ENCODE data around the gene DNAJC5. TPM values are rescaled to one million over a fixed set of nuclear protein-coding genes. Genes with fewer than 3 reads are reported as not detected.
"Not testable (repeated sequence)": the region's sequence is repeated elsewhere in the genome, so short reads cannot be mapped to it uniquely, and the experiment has no call there.

Gene DNAJC5
- total and polyA plus RNA-seq, 2 experiments from 2014 or later, result 22.4 to 68.0 TPM

GRCh38 chr20:63847237-63848002, 47.5 kb upstream of the DNAJC5 start:
- WGBS, 2 experiments (ENCODE audit: low coverage in 1 of 2, low lambda C conversion rate in 2 of 2, missing lambda C conversion rate in 2 of 2), result 10 to 23% methylated on average over 10 to 12 of the region's 16 CpGs
- TF ChIP-seq EZH2 (IDR thresholded peaks at IDR 0.05; ENCODE audit: insufficient read depth, poor library complexity, severe bottlenecking) (no peak), EZH2phosphoT487 (IDR thresholded peaks at IDR 0.05; ENCODE audit: insufficient read depth, low read depth) (no peak)
- Histone ChIP-seq H3K36me3 (ENCODE audit: low read depth) (no peaks in the 10 kb centered on the region), H3K4me1 (ENCODE audit: insufficient read depth) (peaks cover 7% of the 10 kb centered on the region; the same call in 1 of the 2 replicates), H3K4me3 (no peak overlapping the region), H3K4me2 (ENCODE audit: unreplicated experiment) (no peak overlapping the region), H3K27me3 (replicated peaks; ENCODE audit: insufficient read depth) (peaks cover 5% of the 10 kb centered on the region; the same call in 1 of the 2 replicates), H3K79me2 (ENCODE audit: insufficient read depth) (no peaks in the 10 kb centered on the region), H3K9me2 (ENCODE audit: insufficient read depth) (no peaks in the 10 kb centered on the region), H3K9ac (no peak overlapping the region), H3F3A (ENCODE audit: insufficient read depth) (no peaks in the 10 kb centered on the region), H4K20me1 (ENCODE audit: insufficient read depth) (no peaks in the 10 kb centered on the region), H3K27ac (no peak overlapping the region), H2AFZ (no peak overlapping the region), H3K9me3 (ENCODE audit: low read depth) (no peaks in the 10 kb centered on the region)
- in situ Hi-C loops (cut with MboI), result no loop called here
- no peak for DNase-seq

DNA sequence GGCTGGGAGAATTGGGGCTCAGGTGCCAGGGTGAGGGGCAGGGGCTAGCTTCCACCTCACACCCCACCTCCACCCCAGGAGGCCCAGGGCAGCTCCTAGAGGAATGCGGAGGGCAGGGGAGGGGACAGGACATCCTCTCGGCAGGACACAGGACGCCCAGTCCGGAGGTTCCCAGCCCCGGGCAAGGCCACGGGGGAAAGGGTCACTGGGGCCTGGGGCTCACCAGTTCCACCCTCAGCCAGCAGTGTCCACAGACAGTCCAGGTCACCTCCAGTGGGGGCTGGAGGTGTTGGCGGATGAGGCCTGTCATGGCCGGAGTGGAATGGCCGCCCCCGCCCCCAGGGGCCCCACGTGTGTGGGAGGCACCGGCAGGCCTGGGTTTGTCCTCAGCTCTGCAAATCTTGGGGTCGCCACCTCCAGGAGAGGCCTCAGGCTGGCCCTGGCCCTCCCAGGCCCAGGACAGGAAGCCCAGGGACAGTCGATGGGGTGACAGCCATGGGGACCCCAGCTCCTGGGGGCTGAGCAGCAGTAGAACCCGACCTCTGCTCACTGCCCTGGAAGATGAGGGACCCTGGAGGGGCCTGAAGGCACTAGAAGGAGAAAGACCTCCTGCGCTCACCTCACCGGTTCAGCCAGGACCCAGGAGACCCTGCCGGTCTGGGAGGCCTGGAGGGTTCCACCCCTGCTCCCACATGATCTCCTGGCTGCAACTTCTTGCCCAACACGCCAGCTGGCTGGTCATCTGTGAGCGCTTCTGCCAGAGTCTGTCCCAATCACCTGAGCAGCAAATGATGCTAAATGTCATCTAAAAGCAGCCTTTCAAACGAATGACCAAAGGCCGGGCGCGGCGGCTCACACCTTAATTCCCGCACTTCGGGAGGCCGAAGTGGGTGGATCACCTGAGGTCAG, 46.7 kb upstream of the DNAJC5 start:
- Histone ChIP-seq H4K20me1 (ENCODE audit: insufficient read depth) (no peaks in the 10 kb centered on the region), H3K4me3 (no peak overlapping the region), H3K9ac (no peak overlapping the region), H3K79me2 (ENCODE audit: insufficient read depth) (no peaks in the 10 kb centered on the region), H3K9me3 (ENCODE audit: low read depth) (no peaks in the 10 kb centered on the region), H3K36me3 (ENCODE audit: low read depth) (no peaks in the 10 kb centered on the region), H2AFZ (no peak overlapping the region), H3K27ac (no peak overlapping the region), H3F3A (ENCODE audit: insufficient read depth) (no peaks in the 10 kb centered on the region), H3K4me2 (ENCODE audit: unreplicated experiment) (no peak overlapping the region), H3K9me2 (ENCODE audit: insufficient read depth) (no peaks in the 10 kb centered on the region), H3K4me1 (ENCODE audit: insufficient read depth) (peaks cover 7% of the 10 kb centered on the region; the same call in 1 of the 2 replicates), H3K27me3 (replicated peaks; ENCODE audit: insufficient read depth) (no peaks in the 10 kb centered on the region; the same call in 1 of the 2 replicates)
- TF ChIP-seq EZH2 (IDR thresholded peaks at IDR 0.05; ENCODE audit: insufficient read depth, poor library complexity, severe bottlenecking) (no peak), EZH2phosphoT487 (IDR thresholded peaks at IDR 0.05; ENCODE audit: insufficient read depth, low read depth) (no peak)
- in situ Hi-C loops (cut with MboI), result no loop called here
- DNase-seq, result no peak
- 51 to 54% methylated on average over 25 to 28 of the region's 28 CpGs for WGBS, 2 experiments (ENCODE audit: low coverage in 1 of 2, low lambda C conversion rate in 2 of 2, missing lambda C conversion rate in 2 of 2)

DNA sequence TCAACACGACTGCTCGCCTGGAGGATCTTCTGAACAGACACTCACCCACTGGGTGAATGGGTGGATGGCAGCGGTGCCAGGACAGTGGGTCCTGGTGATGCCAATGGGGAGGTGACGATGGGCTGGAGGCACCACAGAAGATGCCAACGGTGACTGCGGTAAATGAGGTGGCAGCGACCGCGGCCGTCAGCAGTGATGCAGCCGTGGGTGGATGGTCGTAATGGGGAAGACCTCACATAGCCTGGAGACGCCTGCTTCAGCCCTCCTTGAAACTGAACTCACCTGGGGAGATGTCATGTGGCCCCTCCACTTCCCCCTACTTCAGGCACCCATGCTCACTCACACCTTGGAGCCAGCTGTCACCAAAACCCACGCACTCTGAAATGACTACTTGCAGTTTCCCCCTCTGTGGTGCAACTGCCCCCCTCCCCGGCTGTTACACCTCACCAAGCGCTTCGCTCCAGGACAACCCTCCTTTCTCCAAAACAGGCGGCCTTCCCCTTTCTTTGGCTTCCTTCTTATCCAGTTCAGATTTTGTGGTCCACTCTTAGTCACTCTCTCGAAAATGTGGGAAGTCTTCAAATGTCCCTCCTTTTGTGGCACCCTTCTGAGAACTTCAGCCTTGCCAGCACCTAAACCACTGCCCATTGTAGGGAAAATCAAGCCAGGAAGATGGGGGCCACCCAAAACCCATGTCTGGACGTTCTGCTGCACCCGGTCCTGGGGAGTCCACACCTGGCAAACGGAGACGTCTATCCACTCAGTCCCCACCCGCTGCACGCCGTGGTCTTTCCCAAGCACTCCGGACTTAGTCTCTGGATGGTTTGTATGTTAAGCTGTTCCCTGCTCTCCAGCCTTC, 44.0 kb upstream of the DNAJC5 start:
- H3K4me1 ChIP-seq (ENCODE audit: insufficient read depth), result peaks cover 7% of the 10 kb centered on the region; the same call in 1 of the 2 replicates
- WGBS, 2 experiments (ENCODE audit: low coverage in 1 of 2, low lambda C conversion rate in 2 of 2, missing lambda C conversion rate in 2 of 2), result 60 to 61% methylated on average over 26 to 27 of the region's 27 CpGs
- H3K27me3 ChIP-seq (replicated peaks; ENCODE audit: insufficient read depth), result peaks cover 1% of the 10 kb centered on the region; the same call in 1 of the 2 replicates
- no peak overlapping the region for H3K4me2 ChIP-seq (ENCODE audit: unreplicated experiment)
- TF ChIP-seq EZH2phosphoT487 (IDR thresholded peaks at IDR 0.05; ENCODE audit: insufficient read depth, low read depth), result no peak
- no peak for TF ChIP-seq EZH2 (IDR thresholded peaks at IDR 0.05; ENCODE audit: insufficient read depth, poor library complexity, severe bottlenecking)
- no peak overlapping the region for H3K27ac ChIP-seq
- in situ Hi-C loops (cut with MboI), result no loop called here
- no peak overlapping the region for H3K9ac ChIP-seq
- no peak overlapping the region for H3K4me3 ChIP-seq
- H3F3A ChIP-seq (ENCODE audit: insufficient read depth), result no peaks in the 10 kb centered on the region
- H4K20me1 ChIP-seq (ENCODE audit: insufficient read depth), result no peaks in the 10 kb centered on the region
- H3K79me2 ChIP-seq (ENCODE audit: insufficient read depth), result no peaks in the 10 kb centered on the region
- DNase-seq, result no peak
- no peaks in the 10 kb centered on the region for H3K36me3 ChIP-seq (ENCODE audit: low read depth)
- no peaks in the 10 kb centered on the region for H3K9me2 ChIP-seq (ENCODE audit: insufficient read depth)
- H3K9me3 ChIP-seq (ENCODE audit: low read depth), result no peaks in the 10 kb centered on the region
- H2AFZ ChIP-seq, result no peak overlapping the region

DNA sequence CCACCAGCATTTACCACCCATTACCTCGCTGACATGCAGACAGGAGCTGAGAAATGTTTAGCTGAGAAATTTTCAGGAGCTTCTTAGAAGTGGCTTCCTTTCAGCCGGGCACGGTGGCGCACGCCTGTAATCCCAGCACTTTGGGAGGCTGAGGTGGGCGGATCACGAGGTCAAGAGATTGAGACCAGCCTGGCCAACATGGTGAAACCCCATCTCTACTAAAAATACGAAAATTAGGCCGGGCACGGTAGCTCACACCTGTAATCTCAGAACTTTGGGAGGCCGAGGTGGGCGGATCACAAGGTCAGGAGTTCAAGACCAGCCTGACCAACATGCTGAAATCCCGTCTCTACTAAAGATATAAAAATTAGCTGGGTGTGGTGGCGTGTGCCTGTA, 43.4 kb upstream of the DNAJC5 start:
- H4K20me1 ChIP-seq (ENCODE audit: insufficient read depth); H3K27ac ChIP-seq; H3K4me1 ChIP-seq (ENCODE audit: insufficient read depth); DNase-seq; H3K27me3 ChIP-seq (replicated peaks; ENCODE audit: insufficient read depth); H2AFZ ChIP-seq; H3K79me2 ChIP-seq (ENCODE audit: insufficient read depth); H3K9me2 ChIP-seq (ENCODE audit: insufficient read depth); H3K9ac ChIP-seq; H3F3A ChIP-seq (ENCODE audit: insufficient read depth); in situ Hi-C loops (cut with MboI); H3K36me3 ChIP-seq (ENCODE audit: low read depth); H3K9me3 ChIP-seq (ENCODE audit: low read depth); H3K4me2 ChIP-seq (ENCODE audit: unreplicated experiment); H3K4me3 ChIP-seq: not testable (repeated sequence)
- 77 to 84% methylated on average over 14 of the region's 14 CpGs for WGBS, 2 experiments (ENCODE audit: low coverage in 1 of 2, low lambda C conversion rate in 2 of 2, missing lambda C conversion rate in 2 of 2)

DNA sequence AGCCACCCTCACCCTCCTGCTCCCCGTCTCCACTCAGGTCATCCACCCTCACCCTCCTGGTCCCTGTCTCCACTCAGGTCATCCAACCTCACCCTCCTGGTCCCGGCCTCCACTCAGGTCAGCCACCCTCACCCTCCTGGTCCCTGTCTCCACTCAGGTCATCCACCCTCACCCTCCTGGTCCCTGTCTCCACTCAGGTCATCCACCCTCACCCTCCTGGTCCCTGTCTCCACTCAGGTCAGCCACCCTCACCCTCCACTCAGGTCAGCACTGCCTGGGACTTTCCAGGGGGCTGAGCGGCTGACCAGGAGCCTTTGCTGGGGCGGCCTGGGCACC, 41.2 kb upstream of the DNAJC5 start:
- H3K4me3 ChIP-seq; H3K79me2 ChIP-seq (ENCODE audit: insufficient read depth); H3F3A ChIP-seq (ENCODE audit: insufficient read depth); H3K27ac ChIP-seq; H3K36me3 ChIP-seq (ENCODE audit: low read depth); in situ Hi-C loops (cut with MboI); H3K9me2 ChIP-seq (ENCODE audit: insufficient read depth); H2AFZ ChIP-seq; H4K20me1 ChIP-seq (ENCODE audit: insufficient read depth); H3K4me1 ChIP-seq (ENCODE audit: insufficient read depth); H3K9me3 ChIP-seq (ENCODE audit: low read depth); H3K4me2 ChIP-seq (ENCODE audit: unreplicated experiment); H3K9ac ChIP-seq; DNase-seq: not testable (repeated sequence)
- 87 to 91% methylated on average over 4 of the region's 4 CpGs for whole genome bisulfite sequencing, 2 experiments (ENCODE audit: low coverage in 1 of 2, low lambda C conversion rate in 2 of 2, missing lambda C conversion rate in 2 of 2)
- peaks cover 10% of the 10 kb centered on the region; the same call in 1 of the 2 replicates for H3K27me3 ChIP-seq (replicated peaks; ENCODE audit: insufficient read depth)

Measured in GM23248 (cell line).